PC-9 (cell line): ENCODE results near the gene DCAF17.

Experiments
- EZH2 ChIP-seq: fragments of 200-600 bp; sonication (generic); IDR thresholded peaks from 2 replicates; pipeline ENCODE4 v1.8.0; 2017; ENCODE audit warnings: antibody characterized with exemption, low read depth
- TF ChIP-seq, protein P1 (sequence below): fragments of 200-600 bp; sonication (generic); conservative IDR thresholded peaks from 2 replicates; pipeline ENCODE4 v1.6.1; 2017; ENCODE audit warnings: mixed run types, antibody characterized with exemption, mild to moderate bottlenecking, moderate library complexity

DNA sequence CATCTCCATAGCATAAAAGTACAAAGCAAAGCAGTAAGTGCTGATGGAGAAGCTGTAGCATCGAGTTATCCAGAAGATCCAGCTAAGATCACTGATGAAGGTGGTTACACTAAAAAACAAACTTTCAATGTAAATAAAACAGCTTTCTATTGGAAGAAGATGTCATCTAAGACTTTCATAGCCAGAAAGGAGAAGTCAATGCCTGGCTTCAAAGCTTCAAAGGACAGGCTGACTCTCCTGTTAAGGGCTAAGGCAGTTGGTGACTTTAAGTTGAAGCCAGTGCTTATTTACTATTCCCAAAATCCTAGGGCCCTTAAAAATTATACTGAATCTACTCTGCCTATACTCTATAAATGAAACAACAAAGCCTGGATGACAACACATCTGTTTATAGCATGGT is 44.2 kb upstream of the DCAF17 start:
- TF ChIP-seq, protein P1, sequence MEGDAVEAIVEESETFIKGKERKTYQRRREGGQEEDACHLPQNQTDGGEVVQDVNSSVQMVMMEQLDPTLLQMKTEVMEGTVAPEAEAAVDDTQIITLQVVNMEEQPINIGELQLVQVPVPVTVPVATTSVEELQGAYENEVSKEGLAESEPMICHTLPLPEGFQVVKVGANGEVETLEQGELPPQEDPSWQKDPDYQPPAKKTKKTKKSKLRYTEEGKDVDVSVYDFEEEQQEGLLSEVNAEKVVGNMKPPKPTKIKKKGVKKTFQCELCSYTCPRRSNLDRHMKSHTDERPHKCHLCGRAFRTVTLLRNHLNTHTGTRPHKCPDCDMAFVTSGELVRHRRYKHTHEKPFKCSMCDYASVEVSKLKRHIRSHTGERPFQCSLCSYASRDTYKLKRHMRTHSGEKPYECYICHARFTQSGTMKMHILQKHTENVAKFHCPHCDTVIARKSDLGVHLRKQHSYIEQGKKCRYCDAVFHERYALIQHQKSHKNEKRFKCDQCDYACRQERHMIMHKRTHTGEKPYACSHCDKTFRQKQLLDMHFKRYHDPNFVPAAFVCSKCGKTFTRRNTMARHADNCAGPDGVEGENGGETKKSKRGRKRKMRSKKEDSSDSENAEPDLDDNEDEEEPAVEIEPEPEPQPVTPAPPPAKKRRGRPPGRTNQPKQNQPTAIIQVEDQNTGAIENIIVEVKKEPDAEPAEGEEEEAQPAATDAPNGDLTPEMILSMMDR, result no peak
- TF ChIP-seq EZH2, result no peak
